ENCODE data around the gene ABCA13. TPM values are rescaled to one million over a fixed set of nuclear protein-coding genes. Genes with fewer than 3 reads are reported as not detected.

The ABCA13 gene
- total RNA-seq, 1 donor from 2014 or later: 0.18 TPM

DNA sequence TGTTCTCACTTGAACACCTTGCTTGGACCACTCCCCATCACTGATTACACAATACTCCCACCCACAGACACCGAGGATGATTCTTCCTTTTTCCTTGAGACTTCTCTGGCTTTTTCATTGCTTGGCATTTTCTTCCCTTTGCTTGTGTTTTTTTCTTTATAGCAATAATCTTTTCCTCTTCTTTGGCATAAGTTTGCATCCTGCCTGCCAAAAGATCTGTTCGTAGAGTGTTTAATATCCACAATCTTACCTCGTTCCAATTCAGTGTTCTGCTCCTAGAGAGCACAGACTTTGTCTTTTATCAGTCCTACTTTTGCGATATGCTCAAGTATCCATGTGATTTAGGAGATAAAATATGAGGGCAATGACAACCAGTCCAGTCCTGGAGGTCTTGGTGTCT lies 449.8 kb downstream of the ABCA13 start:
- no peak for DNase-seq (ENCODE audit: extremely low read depth, low read depth, low spot score)

DNA sequence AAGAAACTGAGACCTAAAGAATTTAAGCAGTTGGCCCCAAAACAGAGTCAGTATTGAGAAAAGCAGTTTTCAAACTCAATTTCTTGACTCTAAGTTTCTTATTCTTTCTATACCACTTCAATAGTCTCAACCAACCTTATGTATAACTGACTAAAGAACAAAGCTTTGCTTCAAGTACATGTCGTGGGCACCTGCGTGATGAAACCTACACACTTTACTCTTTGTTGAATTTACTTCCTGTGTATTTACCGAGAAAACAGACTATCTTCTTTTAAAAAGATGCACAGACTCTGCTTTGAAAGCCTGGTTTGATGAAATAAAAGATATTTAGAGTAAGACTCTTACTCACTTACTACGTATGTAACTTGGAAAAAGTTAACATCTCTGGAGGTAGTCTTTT lies 455.9 kb downstream of the ABCA13 start:
- DNase-seq (ENCODE audit: extremely low read depth, low read depth, low spot score): no peak

DNA sequence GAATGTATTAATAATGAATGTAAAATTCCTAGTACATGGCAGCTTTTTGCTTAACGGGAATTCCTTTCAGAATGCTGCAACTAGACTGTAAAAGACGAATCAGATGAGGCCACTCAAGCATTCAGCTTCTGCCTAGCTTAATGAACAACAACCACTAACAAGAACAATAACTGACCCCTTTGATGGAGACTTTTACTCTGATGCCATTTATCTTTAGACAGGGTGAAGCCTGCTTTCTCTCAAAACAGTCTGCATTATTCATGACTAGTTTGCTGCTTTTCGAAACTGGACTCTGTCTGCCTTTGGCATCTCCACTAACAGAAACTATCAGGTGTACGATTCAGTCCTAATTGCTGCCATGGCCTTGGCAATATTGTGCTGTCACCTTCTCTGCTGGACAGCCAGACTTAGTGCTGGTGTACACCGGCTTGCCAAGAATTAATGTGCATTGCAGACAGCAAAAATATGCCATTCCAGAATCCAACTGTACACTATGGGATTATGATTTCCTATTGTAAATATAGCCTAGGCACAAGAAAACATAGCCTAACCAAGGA lies 457.6 kb downstream of the ABCA13 start:
- DNase-seq (ENCODE audit: extremely low read depth, low read depth, low spot score): no peak

DNA sequence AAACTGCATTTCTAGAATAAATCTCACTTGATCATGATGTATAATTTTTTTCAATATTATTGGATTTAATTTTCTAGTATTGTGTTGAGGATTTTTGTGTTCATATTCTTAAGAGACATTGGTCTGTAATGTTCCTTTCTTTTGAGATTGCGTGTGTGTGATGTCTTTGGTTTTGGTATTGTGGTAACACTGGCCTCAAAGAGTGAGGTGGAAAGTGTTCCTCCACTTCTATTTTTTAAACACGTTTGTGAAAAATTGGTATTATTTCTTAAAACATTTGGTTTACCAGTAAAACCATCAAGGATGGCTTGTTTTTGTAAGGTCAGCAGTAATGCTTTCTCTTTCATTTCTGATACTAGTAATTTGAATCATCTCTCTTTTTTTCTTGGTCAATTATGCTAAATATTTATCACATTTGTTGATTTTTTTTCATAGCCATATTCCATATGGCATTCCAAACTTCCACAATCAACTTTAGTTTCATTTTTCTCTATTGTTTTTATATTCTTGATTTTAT lies 462.9 kb downstream of the ABCA13 start:
- DNase-seq (ENCODE audit: extremely low read depth, low read depth, low spot score): no peak

DNA sequence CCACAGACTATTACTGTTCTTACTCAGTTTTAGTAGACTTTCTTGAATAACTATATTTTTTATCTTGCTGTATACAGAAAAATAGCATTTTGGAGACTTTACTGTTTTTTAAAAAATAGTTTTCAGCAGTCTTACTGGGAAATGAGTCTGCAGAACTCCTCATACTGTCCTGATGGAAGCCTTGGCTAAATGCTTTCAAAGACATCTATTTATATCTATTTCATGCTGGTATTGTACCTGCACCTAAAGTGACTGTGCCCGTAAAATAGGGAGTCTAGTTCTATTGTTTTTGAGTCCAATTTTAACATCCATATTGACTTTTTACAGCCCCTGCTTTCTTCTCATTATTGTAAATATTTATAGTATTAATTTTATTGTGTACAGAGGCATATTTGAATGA lies 464.5 kb downstream of the ABCA13 start:
- DNase-seq (ENCODE audit: extremely low read depth, low read depth, low spot score): no peak

DNA sequence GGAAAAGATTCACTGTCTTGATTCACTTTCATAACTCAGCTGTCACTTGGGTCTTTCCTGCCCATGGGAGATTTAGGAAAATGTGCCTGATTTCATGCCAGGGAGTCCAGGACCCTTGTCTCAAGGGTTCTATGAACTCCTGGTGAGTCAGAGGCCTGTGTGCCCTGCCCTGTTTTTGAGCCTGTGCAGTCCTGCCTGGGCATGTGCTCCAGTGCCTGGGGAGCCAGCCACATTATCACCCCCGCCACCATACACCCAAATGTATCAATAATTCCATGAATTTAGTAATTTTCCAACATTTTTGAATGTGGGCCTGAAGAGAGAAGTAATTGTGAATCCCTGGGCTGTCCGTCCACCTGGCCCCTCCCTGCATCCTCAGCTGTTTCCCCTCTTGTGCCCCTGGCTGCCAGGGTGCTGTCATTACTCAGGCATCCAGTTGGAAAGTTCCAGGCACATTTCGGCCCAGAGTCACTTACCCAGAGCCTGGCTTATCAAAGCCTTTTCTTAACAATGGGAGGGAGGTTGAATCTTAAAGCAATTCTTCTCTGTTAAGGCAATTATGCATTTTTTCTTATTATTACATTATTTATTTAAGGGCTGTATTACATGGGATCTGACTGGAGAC lies 465.2 kb downstream of the ABCA13 start:
- no peak for DNase-seq (ENCODE audit: extremely low read depth, low read depth, low spot score)

DNA sequence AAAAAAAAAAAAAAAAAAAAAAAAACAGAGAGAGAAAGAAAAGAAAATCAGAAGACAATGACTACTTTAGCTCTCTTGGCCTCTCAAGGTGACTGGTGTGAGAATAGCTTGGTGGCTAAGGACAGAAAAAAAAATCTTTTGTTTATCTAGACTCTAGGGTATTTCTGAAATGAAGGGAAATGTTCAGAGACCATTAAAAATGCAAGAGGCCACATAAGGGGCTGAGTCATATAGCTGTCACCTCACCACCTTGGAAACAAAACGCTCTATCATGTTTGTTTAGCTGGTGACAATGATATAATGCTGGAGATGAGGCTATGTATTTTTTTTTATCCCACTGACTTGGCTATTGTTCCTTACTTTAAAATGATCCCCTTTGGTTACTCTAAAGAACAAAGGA lies 466.1 kb downstream of the ABCA13 start:
- no peak for DNase-seq (ENCODE audit: extremely low read depth, low read depth, low spot score)

DNA sequence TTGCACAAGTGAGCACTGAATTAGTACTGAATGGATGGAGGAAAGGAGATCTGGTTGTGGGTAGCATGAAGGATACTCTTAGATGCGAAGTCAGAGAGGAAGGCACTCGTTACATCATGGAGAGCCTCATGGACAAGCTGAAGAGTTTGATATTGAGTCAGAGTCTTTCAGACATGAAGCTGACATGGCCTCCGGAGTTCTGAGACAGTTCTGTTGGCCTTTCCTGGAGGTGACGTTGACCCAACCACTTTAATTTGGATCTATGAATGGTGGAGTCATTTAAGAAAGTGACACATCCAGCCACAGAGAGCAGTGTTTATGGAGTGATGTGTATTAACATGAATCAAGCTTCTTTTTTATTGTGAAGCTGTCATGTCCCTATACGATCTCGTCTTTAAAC lies 466.8 kb downstream of the ABCA13 start:
- no peak for DNase-seq (ENCODE audit: extremely low read depth, low read depth, low spot score)

DNA sequence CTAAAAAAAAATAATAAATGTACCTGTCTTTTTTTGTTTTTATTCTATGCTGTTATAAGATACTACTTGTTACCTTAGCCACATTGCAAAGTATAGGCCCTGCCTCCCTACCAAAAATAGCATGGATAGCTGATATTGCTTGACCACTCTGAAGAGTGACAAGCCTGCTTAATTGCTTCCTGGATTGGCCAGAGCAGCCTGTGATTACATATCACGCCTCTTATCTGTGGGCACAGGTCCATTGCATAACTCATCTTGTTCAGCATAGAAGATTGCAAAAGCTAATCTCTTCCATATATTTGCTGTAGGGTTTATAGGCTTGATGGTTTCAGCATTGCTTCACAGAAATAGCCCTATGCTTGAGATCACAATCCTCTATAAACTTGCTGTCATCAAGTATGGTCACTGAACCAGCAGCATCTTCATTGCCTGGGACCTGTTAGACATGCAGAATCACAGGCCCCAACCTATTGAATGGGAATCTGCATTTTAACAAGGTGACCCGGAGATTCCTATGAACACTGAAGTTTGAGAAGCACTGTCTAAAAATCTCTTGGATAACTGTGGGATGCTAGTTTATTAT lies 472.3 kb downstream of the ABCA13 start:
- no peak for DNase-seq (ENCODE audit: extremely low read depth, low read depth, low spot score)

DNA sequence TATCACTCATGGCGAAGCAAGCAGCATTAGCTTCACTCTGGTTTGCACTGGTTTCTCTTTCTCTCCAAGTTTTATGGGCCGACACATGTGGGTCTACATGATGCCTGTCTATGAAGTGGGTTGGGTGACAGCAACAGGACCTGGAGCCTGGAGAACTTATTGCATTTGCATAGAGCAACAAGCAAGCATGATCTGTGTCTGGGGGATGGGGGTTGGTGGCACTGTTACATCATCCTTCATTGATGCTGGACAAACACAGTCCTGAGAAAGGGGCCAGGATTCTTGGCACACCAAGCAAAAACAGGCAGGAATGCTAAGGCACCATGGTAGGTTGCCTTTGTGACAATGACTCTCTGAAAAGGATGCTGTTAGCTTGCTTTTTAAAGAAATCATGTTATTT lies 486.9 kb downstream of the ABCA13 start:
- DNase-seq (ENCODE audit: extremely low read depth, low read depth, low spot score): no peak

DNA sequence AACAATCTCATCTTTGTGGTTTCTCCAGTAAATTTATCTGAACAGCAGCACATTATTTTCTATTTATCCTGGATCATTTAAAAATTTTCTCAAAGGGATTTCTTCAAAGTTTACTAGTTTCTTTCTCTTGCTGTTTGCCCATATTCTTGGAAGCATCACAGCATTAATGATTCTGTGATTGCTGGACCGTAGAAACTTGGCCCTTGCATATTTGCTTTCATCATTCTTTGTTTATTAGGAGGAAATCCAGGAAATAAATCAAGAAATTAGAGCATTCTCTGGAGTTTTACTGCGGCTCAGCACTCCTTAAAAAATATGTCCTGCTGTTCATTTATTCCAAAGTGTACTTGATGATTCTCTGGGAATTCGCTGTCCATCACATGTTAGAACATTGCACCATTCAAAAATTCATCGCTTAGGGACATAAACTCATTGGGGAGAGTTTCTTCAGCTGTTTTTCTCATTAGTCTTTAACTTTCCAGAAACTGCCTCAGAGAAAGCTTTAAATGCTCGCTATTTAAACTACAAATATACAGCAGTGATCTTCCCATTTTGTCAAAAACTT lies 489.1 kb downstream of the ABCA13 start:
- no peak for DNase-seq (ENCODE audit: extremely low read depth, low read depth, low spot score)

DNA sequence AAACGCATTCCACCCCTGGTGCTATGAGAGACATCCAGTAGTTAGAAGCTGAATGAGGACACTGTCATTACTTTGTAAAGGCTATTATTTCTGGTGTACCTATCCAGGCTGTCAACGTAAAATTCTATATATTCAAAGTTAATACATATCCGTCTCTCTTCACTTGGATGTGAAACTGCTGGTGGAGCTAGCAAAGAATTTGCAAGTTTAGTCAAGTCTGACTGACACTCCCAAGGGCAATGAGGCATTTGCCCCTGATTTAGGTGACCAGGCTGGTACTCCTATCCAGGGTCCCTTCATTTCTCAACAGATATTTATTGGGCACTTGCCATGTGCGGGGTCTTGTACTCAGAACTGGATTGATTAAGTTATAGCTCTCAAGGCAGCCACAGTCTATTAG lies 493.0 kb downstream of the ABCA13 start:
- no peak for DNase-seq (ENCODE audit: extremely low read depth, low read depth, low spot score)

DNA sequence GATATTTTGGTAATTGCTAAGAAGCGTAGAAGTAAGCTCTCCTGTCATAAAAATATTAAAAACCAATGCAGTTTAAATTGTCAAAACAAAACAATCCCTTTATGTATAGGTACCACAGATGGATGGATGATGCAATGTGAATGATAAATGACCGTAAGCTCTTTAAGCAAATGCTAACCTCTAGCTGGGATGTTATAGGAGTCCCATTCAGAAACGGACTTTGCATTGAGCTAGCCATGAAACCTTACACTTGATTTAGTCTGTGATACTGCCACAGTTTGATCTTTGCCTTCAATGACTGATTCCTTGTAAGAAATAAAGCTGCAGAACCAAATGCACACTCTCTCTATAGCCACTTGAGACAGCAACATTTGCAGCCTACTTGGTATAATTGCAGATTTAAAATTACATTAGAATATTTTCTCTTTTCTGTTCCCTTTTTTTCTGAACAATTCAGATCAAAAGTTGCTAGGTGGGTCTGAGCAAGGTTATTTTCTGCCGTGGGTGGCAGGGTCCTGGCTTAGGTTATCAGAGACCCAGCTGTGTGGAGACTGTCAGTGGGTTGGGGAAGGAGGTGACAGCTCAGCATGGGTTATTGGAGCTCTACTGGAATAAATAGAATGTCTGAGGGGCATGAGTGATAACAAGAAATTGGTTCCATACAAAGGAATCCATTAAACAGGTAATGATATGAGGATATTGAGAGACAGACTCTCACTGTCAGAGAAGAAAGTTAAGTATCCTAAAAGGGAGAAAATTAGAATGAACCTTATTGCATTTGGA lies 494.3 kb downstream of the ABCA13 start:
- no peak for DNase-seq (ENCODE audit: extremely low read depth, low read depth, low spot score)

DNA sequence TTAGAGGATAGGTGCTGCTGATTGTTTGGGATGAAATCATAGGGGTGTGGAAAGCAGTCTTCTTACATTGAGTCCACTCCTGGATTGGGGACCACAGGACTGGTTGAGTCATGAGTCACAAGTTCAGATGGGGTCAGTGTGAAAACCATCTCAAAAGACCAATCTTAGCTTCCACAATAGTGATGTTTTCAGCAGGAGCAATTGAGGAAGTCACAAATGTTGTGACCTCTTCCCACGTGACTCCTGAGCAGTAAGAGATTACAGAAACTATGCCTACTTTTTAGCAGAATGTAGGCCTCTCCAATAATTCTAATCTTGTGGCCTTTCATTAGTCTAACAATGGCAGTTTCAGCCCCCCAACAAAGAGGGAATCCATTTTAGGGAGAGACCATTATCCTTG lies 496.1 kb downstream of the ABCA13 start:
- no peak for DNase-seq (ENCODE audit: extremely low read depth, low read depth, low spot score)

DNA sequence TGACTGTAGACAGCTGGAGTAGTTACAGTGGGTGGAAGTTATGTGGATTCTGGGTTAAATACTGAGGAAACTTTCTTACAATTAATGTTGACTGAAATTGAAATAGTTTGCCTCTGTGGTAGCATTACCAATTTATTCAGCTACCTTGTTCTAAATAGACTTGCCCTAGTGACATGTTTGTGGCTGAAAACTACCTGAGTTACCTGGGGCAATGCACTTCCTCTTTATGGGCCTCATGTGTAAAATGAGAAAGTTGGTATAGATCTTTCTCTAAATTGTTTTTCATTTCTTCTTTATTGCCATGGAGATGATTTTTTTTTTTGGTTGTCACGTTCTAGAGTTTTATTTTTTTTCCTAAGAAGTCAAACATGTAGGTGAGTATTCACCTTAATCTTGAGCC lies 500.4 kb downstream of the ABCA13 start:
- no peak for DNase-seq (ENCODE audit: extremely low read depth, low read depth, low spot score)

DNA sequence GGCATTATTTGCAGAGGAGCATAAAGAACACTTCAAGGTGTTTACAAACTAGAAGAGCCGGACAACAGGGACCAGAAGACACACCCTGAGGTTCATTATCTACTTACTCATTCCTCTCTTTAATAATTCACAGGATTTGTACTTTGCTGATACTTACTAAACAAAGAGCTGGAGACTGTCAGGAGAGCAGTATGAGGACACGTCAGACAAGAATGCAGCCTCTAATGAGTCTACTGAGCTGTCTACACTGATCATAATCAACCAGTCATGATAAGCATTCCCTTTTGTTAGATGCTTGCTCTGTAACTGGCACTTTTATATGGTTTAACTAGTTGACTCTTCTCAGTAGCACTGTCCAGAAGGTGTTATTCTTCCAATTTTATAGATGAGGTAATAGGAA lies 509.7 kb downstream of the ABCA13 start:
- no peak for DNase-seq (ENCODE audit: extremely low read depth, low read depth, low spot score)

DNA sequence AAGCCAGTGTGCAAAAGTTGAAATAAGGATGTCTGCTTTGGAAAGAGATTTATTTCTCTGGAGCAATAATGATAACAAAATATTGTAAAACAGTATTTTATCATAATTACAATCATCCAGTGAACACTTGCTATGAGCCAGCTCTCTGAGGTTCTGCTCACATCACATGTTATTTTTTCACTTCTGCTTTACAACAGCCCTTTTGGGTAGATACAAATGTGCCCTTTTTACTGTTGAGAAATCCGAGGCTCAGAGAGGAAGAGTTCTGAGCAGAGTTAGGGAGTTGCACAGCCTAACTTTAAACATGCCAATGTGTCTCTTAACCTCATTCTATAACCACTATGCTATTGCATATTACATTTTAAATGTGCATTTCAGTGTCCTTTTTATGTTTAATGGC lies 520.5 kb downstream of the ABCA13 start:
- no peak for DNase-seq (ENCODE audit: extremely low read depth, low read depth, low spot score)

All from glomerular endothelial cell (primary cell).